ENCODE measurements around the gene STAT5B.
"Not testable (repeated sequence)": the region's sequence is repeated elsewhere in the genome, so short reads cannot be mapped to it uniquely, and the experiment has no call there.

Gene STAT5B

DNA sequence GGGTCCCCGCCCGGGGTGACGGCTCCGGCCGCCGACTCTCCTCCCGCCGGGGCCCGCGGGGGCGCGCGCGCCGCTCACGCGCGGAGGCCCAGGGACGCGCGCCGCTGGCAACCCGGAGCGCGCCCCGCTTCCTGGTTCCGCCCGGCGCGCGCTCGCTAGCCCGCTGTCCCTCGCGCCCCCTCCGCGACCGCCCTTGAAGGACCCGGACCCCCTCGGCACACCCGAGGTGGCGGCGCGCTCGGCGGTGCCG, at the start of gene STAT5B:
TSS of gene STAT5B (minus strand) at position 33 of the 250 bp plus-strand sequence. CDS start 44,264 bp downstream, outside the sequence.
- peak; percentile 88 for DNase-seq (ENCODE audit: low spot score)

- peak; percentile 70 for DNase-seq (ENCODE audit: low spot score)
Observed at GRCh38 chr17:42325026-42325425, 48.8 kb upstream of the STAT5B start.

- no peak for DNase-seq (ENCODE audit: low spot score)
Observed at GRCh38 chr17:42323268-42323773, 47.1 kb upstream of the STAT5B start.

GRCh38 chr17:42322382-42323267, 46.4 kb upstream of the STAT5B start:
- peak; percentile 89 for DNase-seq (ENCODE audit: low spot score)

DNA sequence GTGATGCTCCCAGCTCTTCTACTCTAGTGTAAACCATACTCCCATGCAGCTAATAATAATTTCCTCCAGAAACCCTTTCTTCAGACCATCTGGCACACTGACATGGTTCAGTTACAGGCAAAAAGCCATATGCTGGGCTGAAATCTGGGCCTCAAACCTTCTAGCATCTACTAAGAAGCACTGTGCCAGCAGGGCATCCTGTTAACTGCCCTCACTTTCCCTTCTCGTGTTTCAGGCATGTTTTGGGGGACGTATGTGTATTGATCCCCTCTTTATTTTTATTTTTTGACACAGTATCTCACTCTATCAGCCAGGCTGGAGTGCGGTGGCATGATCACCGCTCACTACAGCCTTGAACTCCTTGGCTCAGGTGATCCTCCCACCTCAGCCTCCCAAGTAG, 45.4 kb upstream of the STAT5B start:
- DNase-seq (ENCODE audit: low spot score) = no peak

- not testable (repeated sequence) for DNase-seq (ENCODE audit: low spot score)
Observed at GRCh38 chr17:42317967-42318366, 41.8 kb upstream of the STAT5B start.

GRCh38 chr17:42317266-42317845, 41.2 kb upstream of the STAT5B start:
- DNase-seq (ENCODE audit: low spot score) = no peak

- no peak for DNase-seq (ENCODE audit: low spot score)
Observed at GRCh38 chr17:42316755-42317154, 40.6 kb upstream of the STAT5B start.

DNA sequence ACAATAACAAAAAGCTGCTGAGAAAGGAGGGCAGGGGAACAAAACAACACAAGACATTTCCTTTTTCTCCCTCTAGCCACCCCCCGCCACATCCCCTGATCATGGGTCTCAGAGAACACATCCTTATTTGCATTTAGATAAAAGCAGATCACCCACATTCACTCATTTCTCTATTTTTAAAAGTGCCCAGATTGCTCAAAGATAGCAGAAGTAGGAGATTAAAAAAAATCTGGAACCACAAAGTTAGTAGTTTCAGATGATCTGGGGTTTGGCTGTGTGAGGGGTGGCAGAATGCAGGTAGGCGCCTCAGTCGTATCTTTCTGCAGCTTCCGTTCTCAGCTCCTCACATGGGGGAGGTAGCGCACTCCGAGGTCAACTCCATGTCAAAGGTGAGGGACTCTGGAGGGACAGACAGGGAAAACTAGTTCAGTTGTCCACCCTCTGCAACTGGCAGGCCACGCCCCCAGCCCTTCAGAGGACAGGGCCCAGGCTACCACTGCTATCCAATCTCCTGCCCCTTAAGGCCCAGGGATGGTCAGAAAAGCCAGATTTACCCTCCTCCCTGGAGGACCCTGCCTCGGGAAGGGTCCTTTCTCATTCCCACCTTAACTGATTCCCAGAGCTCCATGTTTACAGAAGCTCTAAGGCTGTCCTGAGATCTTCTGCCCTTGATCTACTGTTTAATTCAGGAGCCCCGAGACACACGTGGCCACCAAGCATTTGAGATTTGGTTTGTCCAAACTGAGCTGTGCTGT, 39.4 kb upstream of the STAT5B start:
- DNase-seq (ENCODE audit: low spot score) = no peak

DNA sequence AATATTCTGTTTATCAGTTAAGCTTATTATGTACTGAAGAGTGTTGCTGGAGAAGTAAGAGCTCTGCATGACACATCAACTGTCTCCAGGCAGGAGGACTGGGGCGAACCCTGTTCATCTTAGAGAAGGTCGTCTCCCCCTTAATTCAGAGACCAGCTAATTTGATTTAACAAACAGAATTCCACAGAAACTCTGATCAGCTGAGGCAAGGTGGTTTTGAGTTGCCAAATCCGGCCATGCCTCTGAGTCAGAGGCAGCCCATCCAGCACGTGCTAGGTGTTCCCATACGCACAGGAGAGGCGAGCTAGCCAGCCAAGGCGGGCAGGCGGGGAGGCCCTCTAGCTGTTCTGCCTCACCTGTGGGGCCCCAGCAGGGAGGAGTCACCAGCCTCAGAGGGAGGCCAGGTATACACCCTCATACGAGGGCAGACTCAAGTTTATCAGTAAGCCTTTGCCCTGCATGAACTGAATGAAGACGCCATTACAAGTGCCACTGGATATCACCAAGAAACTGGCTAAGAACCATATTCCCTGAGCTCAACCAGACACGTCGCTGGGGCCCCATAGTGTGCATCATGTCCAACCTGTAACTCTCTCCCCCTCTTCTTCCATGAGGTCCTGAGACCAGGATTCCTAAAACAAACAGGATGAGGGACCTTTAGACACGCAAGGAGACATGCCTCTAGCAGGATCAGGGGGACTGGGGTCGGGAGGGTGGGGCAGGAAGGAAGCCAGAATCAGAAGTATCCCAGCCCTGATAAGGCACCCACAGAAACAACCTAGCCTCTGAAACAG, 37.8 kb upstream of the STAT5B start:
- no peak for DNase-seq (ENCODE audit: low spot score)

DNA sequence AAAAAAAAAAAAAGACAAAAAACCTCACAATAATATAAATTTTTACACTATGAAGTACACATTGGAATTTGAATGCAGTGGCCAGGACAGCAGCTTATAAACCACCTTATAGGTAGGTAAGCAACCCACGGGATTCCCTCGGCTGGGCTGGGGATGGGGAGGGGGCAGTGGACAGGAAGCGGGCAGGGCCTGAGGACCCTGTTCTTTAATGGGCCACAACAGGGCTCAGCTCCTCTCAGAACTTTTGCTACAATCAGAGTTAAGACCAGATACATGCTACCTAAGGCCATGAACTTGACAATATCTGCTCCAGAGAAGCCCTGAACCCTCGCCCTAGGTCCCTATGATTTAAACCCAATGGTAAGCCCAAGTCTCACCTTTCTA, 37.2 kb upstream of the STAT5B start:
- no peak for DNase-seq (ENCODE audit: low spot score)

DNA sequence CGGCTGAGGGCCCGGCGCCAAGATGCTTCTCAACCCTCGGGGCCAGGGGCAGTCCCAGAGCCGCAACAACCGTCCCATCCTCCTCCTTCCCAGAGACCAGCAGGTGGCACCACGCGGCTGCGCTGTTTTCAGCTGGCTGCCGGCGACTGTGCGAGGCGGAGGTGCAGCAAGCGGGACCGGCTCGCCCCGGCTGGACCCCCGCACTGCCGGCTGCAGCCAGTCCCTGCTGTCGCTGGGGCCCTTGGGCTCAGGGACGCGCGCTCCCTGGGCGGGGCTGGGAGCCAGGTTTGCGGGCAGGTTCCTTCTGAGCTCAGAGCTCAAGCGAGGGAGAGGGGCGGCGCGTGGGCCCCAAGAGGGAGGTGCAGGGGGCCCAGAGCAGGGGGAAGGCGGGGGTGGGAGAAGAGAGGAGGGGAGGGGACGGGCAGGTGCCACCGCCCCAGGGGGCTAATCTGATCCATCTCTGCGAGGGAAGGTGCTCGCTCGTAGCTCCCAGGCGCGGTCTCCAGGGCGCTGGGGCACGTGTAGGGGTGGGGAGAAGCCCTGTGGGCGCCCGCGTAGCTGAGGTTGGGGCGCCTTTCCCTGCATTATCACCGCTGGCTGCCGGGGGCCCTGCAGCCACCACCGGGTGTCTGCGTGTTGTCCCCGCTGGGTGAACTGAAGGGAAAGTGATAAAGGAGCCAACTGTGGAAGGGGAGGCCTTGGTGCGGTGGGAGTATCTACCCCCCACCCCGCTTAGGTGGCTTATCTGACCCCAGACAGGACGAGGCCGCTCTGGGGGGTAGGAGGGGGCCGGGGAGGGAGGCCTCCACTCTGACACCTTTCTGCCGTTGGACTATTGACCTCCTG, 36.3 kb upstream of the STAT5B start:
- DNase-seq (ENCODE audit: low spot score) = peak; percentile 84

- no peak for DNase-seq (ENCODE audit: low spot score)
Observed at GRCh38 chr17:42312035-42312284, 35.8 kb upstream of the STAT5B start.

DNA sequence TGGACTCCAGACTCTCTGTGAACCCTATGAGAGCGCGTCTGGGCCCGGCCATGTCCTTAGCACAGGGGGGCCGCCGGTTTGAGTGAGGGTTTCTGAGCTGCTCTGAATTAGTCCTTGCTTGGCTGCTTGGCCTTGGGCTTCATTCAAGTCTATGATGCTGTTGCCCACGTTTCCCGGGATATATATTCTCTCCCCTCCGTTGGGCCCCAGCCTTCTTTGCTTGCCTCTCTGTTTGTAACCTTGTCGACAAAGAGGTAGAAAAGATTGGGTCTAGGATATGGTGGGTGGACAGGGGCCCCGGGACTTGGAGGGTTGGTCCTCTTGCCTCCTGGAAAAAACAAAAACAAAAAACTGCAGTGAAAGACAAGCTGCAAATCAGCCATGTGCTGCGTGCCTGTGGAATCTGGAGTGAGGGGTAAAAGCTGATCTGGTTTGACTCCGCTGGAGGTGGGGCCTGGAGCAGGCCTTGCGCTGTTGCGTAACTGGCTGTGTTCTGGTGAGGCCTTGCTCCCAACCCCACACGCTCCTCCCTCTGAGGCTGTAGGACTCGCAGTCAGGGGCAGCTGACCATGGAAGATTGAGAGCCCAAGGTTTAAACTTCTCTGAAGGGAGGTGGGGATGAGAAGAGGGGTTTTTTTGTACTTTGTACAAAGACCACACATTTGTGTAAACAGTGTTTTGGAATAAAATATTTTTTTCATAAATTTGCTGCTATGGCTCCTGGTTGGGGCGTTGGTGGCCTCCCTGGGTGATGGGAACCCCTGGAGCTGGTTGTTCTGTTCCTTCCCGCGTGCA, 35.2 kb upstream of the STAT5B start:
- DNase-seq (ENCODE audit: low spot score) = peak; percentile 88

DNA sequence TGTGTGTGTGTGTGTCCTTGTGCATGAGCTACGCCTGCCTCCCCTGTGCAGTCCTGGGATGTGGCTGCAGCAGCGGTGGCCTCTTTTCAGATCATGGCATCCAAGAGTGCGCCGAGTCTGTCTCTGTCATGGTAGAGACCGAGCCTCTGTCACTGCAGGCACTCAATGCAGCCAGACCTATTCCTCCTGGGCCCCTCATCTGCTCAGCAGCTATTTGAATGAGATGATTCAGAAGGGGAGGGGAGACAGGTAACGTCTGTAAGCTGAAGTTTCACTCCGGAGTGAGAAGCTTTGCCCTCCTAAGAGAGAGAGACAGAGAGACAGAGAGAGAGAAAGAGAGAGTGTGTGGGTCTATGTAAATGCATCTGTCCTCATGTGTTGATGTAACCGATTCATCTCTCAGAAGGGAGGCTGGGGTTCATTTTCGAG, 34.6 kb upstream of the STAT5B start:
- no peak for DNase-seq (ENCODE audit: low spot score)

- DNase-seq (ENCODE audit: low spot score) = no peak
Observed at GRCh38 chr17:42309986-42310786, 34.0 kb upstream of the STAT5B start.

DNA sequence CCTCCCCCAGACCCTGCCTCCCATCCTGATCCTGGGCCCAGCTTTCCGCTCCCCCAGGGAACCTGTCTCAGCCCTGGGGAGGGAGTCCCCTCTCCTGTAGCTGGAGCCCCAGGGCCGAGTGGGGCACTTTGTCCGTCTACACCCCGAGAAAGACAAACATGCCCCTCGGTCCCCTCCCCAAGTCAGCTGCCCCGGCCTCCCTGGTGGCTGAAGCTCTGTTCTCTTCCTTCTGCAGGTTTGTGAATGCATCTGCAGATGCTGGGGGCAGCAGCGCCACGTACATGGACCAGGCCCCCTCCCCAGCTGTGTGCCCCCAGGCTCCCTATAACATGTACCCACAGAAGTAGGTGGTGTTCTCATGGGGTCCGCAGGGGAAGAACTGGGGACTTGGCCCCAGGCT, 33.0 kb upstream of the STAT5B start:
- DNase-seq (ENCODE audit: low spot score) = no peak

- DNase-seq (ENCODE audit: low spot score) = no peak
Observed at GRCh38 chr17:42308446-42308845, 32.3 kb upstream of the STAT5B start.

DNA sequence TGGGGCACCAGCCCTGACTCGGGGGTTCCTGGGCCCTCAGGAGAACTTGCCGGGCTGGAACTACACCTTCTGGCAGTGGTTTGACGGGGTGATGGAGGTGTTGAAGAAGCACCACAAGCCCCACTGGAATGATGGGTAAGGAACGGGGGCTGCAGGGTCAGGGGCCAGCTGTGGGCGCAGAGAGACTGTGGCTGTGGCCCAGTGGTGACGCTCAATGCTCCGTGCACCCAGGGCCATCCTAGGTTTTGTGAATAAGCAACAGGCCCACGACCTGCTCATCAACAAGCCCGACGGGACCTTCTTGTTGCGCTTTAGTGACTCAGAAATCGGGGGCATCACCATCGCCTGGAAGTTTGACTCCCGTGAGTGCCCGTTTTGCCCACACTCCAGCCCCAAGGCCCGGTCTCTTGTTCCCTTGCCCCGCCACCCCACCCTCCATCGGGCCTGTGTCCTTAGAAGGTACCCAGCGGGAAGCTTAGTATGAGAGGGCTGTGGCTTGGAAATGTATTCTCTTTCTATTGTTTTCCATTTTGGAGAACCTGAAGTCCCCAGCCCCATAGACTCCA, 31.3 kb upstream of the STAT5B start:
- DNase-seq (ENCODE audit: low spot score) = no peak

DNA sequence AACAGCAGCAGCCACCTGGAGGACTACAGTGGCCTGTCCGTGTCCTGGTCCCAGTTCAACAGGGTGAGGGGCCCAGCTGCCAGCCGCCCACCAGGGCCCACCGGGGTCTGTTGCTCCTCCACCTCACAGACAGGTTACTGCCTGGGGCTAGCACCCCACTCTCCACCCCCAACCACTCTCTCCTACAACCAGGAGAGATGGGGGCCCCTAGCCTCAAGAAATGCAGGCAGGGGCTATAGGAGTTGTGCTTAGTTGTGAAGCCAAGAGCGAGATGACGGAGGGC, 30.1 kb upstream of the STAT5B start:
- no peak for DNase-seq (ENCODE audit: low spot score)
